ENCODE results near the gene FEM1C. TPM values are rescaled to one million over a fixed set of nuclear protein-coding genes. Genes with fewer than 3 reads are reported as not detected.
A peak's percentile ranks its signal among the peaks of the same experiment; 100 is the strongest.

Gene FEM1C
- total RNA-seq, 1 experiment from 2014 or later, result 27.5 TPM

- H3K36me3 ChIP-seq (ENCODE audit: control insufficient read depth in 1 of 2, insufficient read depth in 2 of 2, low read length in 2 of 2), result no peaks in the 10 kb centered on the region
- H3K79me2 ChIP-seq (ENCODE audit: insufficient read depth, low read length), result no peaks in the 10 kb centered on the region
- no peaks in the 10 kb centered on the region for H3K9me3 ChIP-seq (ENCODE audit: control insufficient read depth in 1 of 2, insufficient read depth in 1 of 2, low read depth in 1 of 2, low read length in 2 of 2)
- H3K9me2 ChIP-seq (ENCODE audit: insufficient read depth), result no peaks in the 10 kb centered on the region
- H3K4me3 ChIP-seq (replicated peaks in 1 of 2; ENCODE audit: low read depth in 1 of 2, low read length in 2 of 2), result no peak overlapping the region
- no peaks in the 10 kb centered on the region for H3K27me3 ChIP-seq (ENCODE audit: insufficient read depth, low read length)
- no peak overlapping the region for H3K9ac ChIP-seq (ENCODE audit: low read length)
- CTCF ChIA-PET, result interaction anchor here (1.8 kb wide), 1 partner anchor 475 kb away, joined by 8 read pairs; no protein-coding TSS in a partner anchor
- ATAC-seq (no peak), DNase-seq (ENCODE audit: low read depth, low spot score) (no peak)
- H2AFZ ChIP-seq (ENCODE audit: low read depth, low read length, poor library complexity, severe bottlenecking), result no peak overlapping the region
- intact Hi-C loops (cut with micrococcal nuclease), result no loop called here
- RAD21 ChIA-PET (ENCODE audit: low non-redundant PET in 1 of 2, low total read pairs in 2 of 2, uncharacterized antibody in 2 of 2, unreplicated experiment in 2 of 2), result no interaction called here
- POLR2A ChIA-PET, result no interaction called here
- H3K27ac ChIP-seq (ENCODE audit: low read depth, low read length), result no peak overlapping the region
- no TSS peak for BruUV-seq (replicated peaks)
- peak overlapping the region; percentile 6; the same call in 1 of the 2 replicates for H3K4me2 ChIP-seq (ENCODE audit: low read length)
- H3K4me1 ChIP-seq (ENCODE audit: control insufficient read depth in 1 of 2, insufficient read depth in 2 of 2, low read length in 2 of 2), result peaks cover 0 to 35% of the 10 kb centered on the region in 2 experiments; a peak in 3 of 4 replicates
- no peak for TF ChIP-seq EZH2phosphoT487 (IDR thresholded peaks at IDR 0.05; ENCODE audit: borderline replicate concordance)
- TF ChIP-seq YY1 (IDR thresholded peaks at IDR 0.05; ENCODE audit: extremely low read depth, insufficient replicate concordance, low read depth, low read length), result no peak
- TF ChIP-seq CTCF (IDR thresholded peaks at IDR 0.05 in 2 of 3, conservative IDR thresholded peaks at IDR 0.05 in 1 of 3; ENCODE audit: borderline replicate concordance in 1 of 3, insufficient read depth in 1 of 3, low read depth in 2 of 3, low read length in 2 of 3), result no peak
- TF ChIP-seq EGR1 (IDR thresholded peaks at IDR 0.05; ENCODE audit: low read depth), result no peak
- no peak for TF ChIP-seq SIN3A (IDR thresholded peaks at IDR 0.05; ENCODE audit: low read depth)
- TF ChIP-seq SRF (IDR thresholded peaks at IDR 0.05; ENCODE audit: low read depth), result no peak
- TF ChIP-seq CEBPB (IDR thresholded peaks at IDR 0.05; ENCODE audit: low read depth), result no peak
- TF ChIP-seq CBX3 (IDR thresholded peaks at IDR 0.05; ENCODE audit: low read depth), result no peak
- TF ChIP-seq TCF7L2 (IDR thresholded peaks at IDR 0.05; ENCODE audit: borderline replicate concordance, extremely low read depth, insufficient read depth, insufficient read length), result no peak
- no peak for TF ChIP-seq ZFX (IDR thresholded peaks at IDR 0.05)
- no peak for TF ChIP-seq POLR2A (IDR thresholded peaks at IDR 0.05; ENCODE audit: borderline replicate concordance, extremely low read depth, insufficient read depth, insufficient read length)
- no peaks in the 10 kb centered on the region for H4K20me1 ChIP-seq (ENCODE audit: insufficient read depth)
Observed at GRCh38 chr5:115573133-115573532, 28.6 kb upstream of the FEM1C start.

All from HCT116 (cell line).